ENCODE measurements around the gene SLC13A2.

GRCh38 chr17:28514561-28515002 lies 41.1 kb downstream of the SLC13A2 start:
- TF ChIP-seq POLR2A (IDR thresholded peaks at IDR 0.05; ENCODE audit: low read length) (no peak), GATA1 (IDR thresholded peaks at IDR 0.05; ENCODE audit: low read depth, low read length) (no peak)
